H4 (cell line): Measurements from ENCODE around the gene EPOP. TPM values are rescaled to one million over a fixed set of nuclear protein-coding genes. Genes with fewer than 3 reads are reported as not detected.
A peak's percentile ranks its signal among the peaks of the same experiment; 100 is the strongest.
"Not testable (repeated sequence)": the region's sequence is repeated elsewhere in the genome, so short reads cannot be mapped to it uniquely, and the experiment has no call there.

Experiments used
- DNase-seq: peaks from one replicate; pipeline ENCODE4 v3.0.0-alpha.2; 2015; ENCODE audit warnings: low spot score
- total RNA-seq: library from RNA; depleted of rRNA; stranded (reverse); fragments of >200 nt; shearing (Covaris generic); gene quantifications from 2 replicates; pipeline ENCODE4 v1.2.3, GENCODE V29; 2014; rRNA removed

Gene EPOP
- total RNA-seq, 1 experiment from 2014 or later, result 3.5 TPM

GRCh38 chr17:38653230-38653629 is 21.5 kb downstream of the EPOP start:
- no peak for DNase-seq

GRCh38 chr17:38650653-38651173 is 24.0 kb downstream of the EPOP start:
- DNase-seq, result not testable (repeated sequence)

GRCh38 chr17:38637951-38638350 is 36.8 kb downstream of the EPOP start:
- no peak for DNase-seq

GRCh38 chr17:38636054-38636453 is 38.7 kb downstream of the EPOP start:
- no peak for DNase-seq

- DNase-seq, result no peak
Observed at GRCh38 chr17:38632334-38632733, 42.4 kb downstream of the EPOP start.

- DNase-seq, result peak; percentile 38
Observed at GRCh38 chr17:38628441-38628840, 46.3 kb downstream of the EPOP start.

- no peak for DNase-seq
Observed at GRCh38 chr17:38627957-38628356, 46.8 kb downstream of the EPOP start.

GRCh38 chr17:38626606-38627226 is 48.0 kb downstream of the EPOP start:
- not testable (repeated sequence) for DNase-seq

- DNase-seq, result no peak
Observed at GRCh38 chr17:38625482-38625881, 49.3 kb downstream of the EPOP start.

- DNase-seq, result not testable (repeated sequence)
Observed at GRCh38 chr17:38624782-38625355, 49.9 kb downstream of the EPOP start.

Other genes starting within 250 kb of the EPOP start
- gene ARHGAP23, start 246.5 kb downstream of the EPOP start, total RNA-seq, result 6.8 and 11.7 TPM in 2 replicates
- 0.12 TPM in 1 of 2 replicates, not detected in the other for gene SRCIN1, start 69.0 kb downstream of the EPOP start, total RNA-seq
- gene MLLT6, start 30.3 kb upstream of the EPOP start, total RNA-seq, result 7.8 and 13.6 TPM in 2 replicates
- 2.3 and 6.7 TPM in 2 replicates for gene CISD3, start 55.4 kb upstream of the EPOP start, total RNA-seq
- gene PCGF2, start 73.4 kb upstream of the EPOP start, total RNA-seq, result 1.6 and 3.9 TPM in 2 replicates
- 592 and 607 TPM in 2 replicates for gene PSMB3, start 77.8 kb upstream of the EPOP start, total RNA-seq
- 24.6 and 32.4 TPM in 2 replicates for gene PIP4K2B, start 124.6 kb upstream of the EPOP start, total RNA-seq
- gene CWC25, start 150.4 kb upstream of the EPOP start, total RNA-seq, result 5.2 and 8.1 TPM in 2 replicates
- 1,542 and 1,557 TPM in 2 replicates for gene RPL23, start 178.8 kb upstream of the EPOP start, total RNA-seq
- 99.0 and 133 TPM in 2 replicates for gene LASP1, start 195.1 kb upstream of the EPOP start, total RNA-seq